ENCODE results near the gene PLIN3. TPM values are rescaled to one million over a fixed set of nuclear protein-coding genes. Genes with fewer than 3 reads are reported as not detected.

The PLIN3 gene
- total and polyA plus RNA-seq, 2 donors (not counting 3 experiments of a cell fraction or from before 2014, with no cell fraction given): 76.8 to 88.9 TPM

- Histone ChIP-seq H3K4me1 (ENCODE audit: control insufficient read depth, extremely low read depth, insufficient read depth, low read length) (peaks cover 6% of the 10 kb centered on the region), H3K4me2 (ENCODE audit: insufficient read depth, low read length) (no peak overlapping the region), H3K9ac (replicated peaks; ENCODE audit: extremely low read depth, insufficient read depth, low read length) (no peak overlapping the region), H3K27me3 (ENCODE audit: control insufficient read depth in 2 of 2, insufficient read depth in 2 of 2, low read length in 2 of 2) (no peaks in the 10 kb centered on the region), H2AFZ (ENCODE audit: low read depth, low read length) (no peak overlapping the region), H3K9me3 (replicated peaks; ENCODE audit: control insufficient read depth, insufficient read depth, low read length) (no peaks in the 10 kb centered on the region), H3K9me1 (replicated peaks; ENCODE audit: control insufficient read depth, extremely low read depth, insufficient read depth, low read length) (no peaks in the 10 kb centered on the region), H3K79me2 (ENCODE audit: control insufficient read depth, insufficient read depth, low read length) (peaks cover 31% of the 10 kb centered on the region), H3K36me3 (ENCODE audit: control insufficient read depth in 2 of 2, extremely low read depth in 1 of 2, insufficient read depth in 2 of 2, low read length in 2 of 2) (no peaks in the 10 kb centered on the region), H3K4me3 (replicated peaks in 1 of 3; ENCODE audit: insufficient read depth in 1 of 3, low read depth in 1 of 3, low read length in 3 of 3) (no peak overlapping the region), H3K27ac (ENCODE audit: insufficient read depth, low read depth, low read length) (no peak overlapping the region), H4K20me1 (replicated peaks; ENCODE audit: control insufficient read depth, extremely low read depth, insufficient read depth, low read length) (no peaks in the 10 kb centered on the region)
- ChIA-PET POLR2A (interaction anchor here (0.6 kb wide), 1 partner anchor 151 kb away, joined by 4 read pairs; no protein-coding TSS in a partner anchor), CTCF (interaction anchor here (1.1 to 11.1 kb wide), 6 partner anchors 17 to 162 kb away, joined by 3 to 176 read pairs (median 14); partner anchors contain the start of genes FEM1A and UHRF1)
- no peak for DNase-seq (ENCODE audit: low read depth, low spot score)
- no peak for FAIRE-seq
- BruUV-seq (replicated peaks): no TSS peak
- dilution Hi-C loops (cut with MboI; ENCODE audit: extremely low pct_ligation_motif_present, low sequenced_read_pairs) (no loop called here), intact Hi-C loops (cut with micrococcal nuclease) (loop anchor here (5.0 kb wide), 1 partner anchor 146 kb away; the partner anchor contains the start of gene DPP9)
- TF ChIP-seq, protein P1, sequence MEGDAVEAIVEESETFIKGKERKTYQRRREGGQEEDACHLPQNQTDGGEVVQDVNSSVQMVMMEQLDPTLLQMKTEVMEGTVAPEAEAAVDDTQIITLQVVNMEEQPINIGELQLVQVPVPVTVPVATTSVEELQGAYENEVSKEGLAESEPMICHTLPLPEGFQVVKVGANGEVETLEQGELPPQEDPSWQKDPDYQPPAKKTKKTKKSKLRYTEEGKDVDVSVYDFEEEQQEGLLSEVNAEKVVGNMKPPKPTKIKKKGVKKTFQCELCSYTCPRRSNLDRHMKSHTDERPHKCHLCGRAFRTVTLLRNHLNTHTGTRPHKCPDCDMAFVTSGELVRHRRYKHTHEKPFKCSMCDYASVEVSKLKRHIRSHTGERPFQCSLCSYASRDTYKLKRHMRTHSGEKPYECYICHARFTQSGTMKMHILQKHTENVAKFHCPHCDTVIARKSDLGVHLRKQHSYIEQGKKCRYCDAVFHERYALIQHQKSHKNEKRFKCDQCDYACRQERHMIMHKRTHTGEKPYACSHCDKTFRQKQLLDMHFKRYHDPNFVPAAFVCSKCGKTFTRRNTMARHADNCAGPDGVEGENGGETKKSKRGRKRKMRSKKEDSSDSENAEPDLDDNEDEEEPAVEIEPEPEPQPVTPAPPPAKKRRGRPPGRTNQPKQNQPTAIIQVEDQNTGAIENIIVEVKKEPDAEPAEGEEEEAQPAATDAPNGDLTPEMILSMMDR (IDR thresholded peaks at IDR 0.05; ENCODE audit: extremely low read depth in 1 of 2, insufficient read depth in 1 of 2, low read depth in 1 of 2, low read length in 2 of 2): no peak
- no peak for TF ChIP-seq FOS (IDR thresholded peaks at IDR 0.05; ENCODE audit: borderline replicate concordance, insufficient read depth, low read length)
- no peak for TF ChIP-seq POLR2A (IDR thresholded peaks at IDR 0.05; ENCODE audit: low read depth, low read length)
- TF ChIP-seq EZH2 (IDR thresholded peaks at IDR 0.05; ENCODE audit: borderline replicate concordance, low read depth, low read length, severe bottlenecking): no peak
- no peak for TF ChIP-seq JUN (IDR thresholded peaks at IDR 0.05; ENCODE audit: borderline replicate concordance, insufficient read depth, insufficient read length, low read depth)
- no peak for TF ChIP-seq GATA2 (IDR thresholded peaks at IDR 0.05; ENCODE audit: insufficient read depth, insufficient read length, low read depth, low read length)
- TF ChIP-seq, protein P2, sequence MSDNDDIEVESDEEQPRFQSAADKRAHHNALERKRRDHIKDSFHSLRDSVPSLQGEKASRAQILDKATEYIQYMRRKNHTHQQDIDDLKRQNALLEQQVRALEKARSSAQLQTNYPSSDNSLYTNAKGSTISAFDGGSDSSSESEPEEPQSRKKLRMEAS (IDR thresholded peaks at IDR 0.05; ENCODE audit: insufficient read depth, insufficient read length): no peak
- no peak for TF ChIP-seq MYC (IDR thresholded peaks at IDR 0.05; ENCODE audit: low read depth, low read length)
- no peak for TF ChIP-seq POLR2AphosphoS5 (IDR thresholded peaks at IDR 0.05; ENCODE audit: insufficient read depth, low read depth, low read length)
These were observed 893 bp upstream of the PLIN3 start for GRCh38 chr19:4868286-4868834.
